Smooth muscle cell (in vitro differentiated cells): ENCODE results near the gene ORMDL3. TPM values are rescaled to one million over a fixed set of nuclear protein-coding genes. Genes with fewer than 3 reads are reported as not detected.

Source experiments
- DNase-seq: peaks from one replicate; lab custom pipeline; 2025; ENCODE audit not compliant: unreplicated experiment; lab: John Stamatoyannopoulos, UW
- H2AFZ ChIP-seq: fragments of 200-600 bp; sonication (generic); 2 replicates; pipeline ENCODE4 v1.6.0; 2016; ENCODE audit warnings: antibody characterized with exemption, low read depth, mild to moderate bottlenecking
- H3F3A ChIP-seq: fragments of 200-600 bp; sonication (generic); 2 replicates; pipeline ENCODE4 v1.6.0; 2017; ENCODE audit warnings: antibody characterized with exemption, low read depth
- H3K27ac ChIP-seq: fragments of 200-600 bp; sonication (generic); 2 replicates; pipeline ENCODE4 v1.5.1; 2016; ENCODE audit warnings: low read depth, mild to moderate bottlenecking
- H3K27me3 ChIP-seq: fragments of 200-600 bp; sonication (generic); 2 replicates; pipeline ENCODE4 v1.6.1; 2016; ENCODE audit warnings: low read depth, mild to moderate bottlenecking
- H3K36me3 ChIP-seq: fragments of 200-600 bp; sonication (generic); 2 replicates; pipeline ENCODE4 v1.5.1; 2016; ENCODE audit warnings: low read depth
- H3K4me1 ChIP-seq: fragments of 200-600 bp; sonication (generic); 2 replicates; pipeline ENCODE4 v1.5.1; 2016; ENCODE audit warnings: low read depth
- H3K4me2 ChIP-seq: fragments of 200-600 bp; sonication (generic); 2 replicates; pipeline ENCODE4 v1.6.0; 2016; ENCODE audit warnings: mild to moderate bottlenecking
- H3K4me3 ChIP-seq: fragments of 200-600 bp; sonication (generic); 2 replicates; pipeline ENCODE4 v1.5.1; 2016; ENCODE audit warnings: mild to moderate bottlenecking
- H3K79me2 ChIP-seq: fragments of 200-600 bp; sonication (generic); 2 replicates; pipeline ENCODE4 v1.6.0; 2016; ENCODE audit warnings: low read depth, mild to moderate bottlenecking
- H3K9ac ChIP-seq: fragments of 200-600 bp; sonication (generic); 2 replicates; pipeline ENCODE4 v1.6.0; 2016; ENCODE audit warnings: low read depth
- H3K9me3 ChIP-seq: fragments of 200-600 bp; sonication (generic); replicated peaks from 2 replicates; pipeline ENCODE4 v1.5.1; 2016; ENCODE audit warnings: low read depth
- H4K20me1 ChIP-seq: fragments of 200-600 bp; sonication (generic); 2 replicates; pipeline ENCODE4 v1.6.0; 2016; ENCODE audit warnings: low read depth
- CTCF ChIP-seq: fragments of 200-600 bp; sonication (generic); IDR thresholded peaks from 2 replicates; pipeline ENCODE4 v1.5.1; 2017; ENCODE audit warnings: borderline replicate concordance, mild to moderate bottlenecking, antibody characterized with exemption; ENCODE audit not compliant: insufficient read depth, poor library complexity, severe bottlenecking
- WGBS: methylation state at CpG from one replicate; pipeline ENCODE4 v1.1.7; 2016; ENCODE audit warnings: low lambda C conversion rate; 5-methylcytosine and 5-hydroxymethylcytosine counted together
- polyA plus RNA-seq: library from polyadenylated mRNA; unstranded; fragments of >200 nt; fragmentation: Nextera tagmentation; extraction: Ambion mirVana; gene quantifications from 2 replicates; pipeline ENCODE4 v1.2.1, GENCODE V29; 2016
- total RNA-seq: library from RNA; depleted of rRNA; stranded (reverse); fragments of >200 nt; gene quantifications from 2 replicates; pipeline ENCODE4 v1.2.3, GENCODE V29; 2014

The ORMDL3 gene
- total and polyA plus RNA-seq, 2 experiments from 2014 or later: 24.7 to 29.8 TPM

GRCh38 chr17:39927929-39928857 is 792 bp upstream of the ORMDL3 start:
- TF ChIP-seq CTCF: no peak
- H3K9me3 ChIP-seq: no peaks in the 10 kb centered on the region
- H3K79me2 ChIP-seq: peaks cover 30% of the 10 kb centered on the region
- H2AFZ ChIP-seq: peak overlapping the region; percentile 8
- DNase-seq: no peak
- no peaks in the 10 kb centered on the region for H3K36me3 ChIP-seq
- peaks cover 25% of the 10 kb centered on the region for H3K4me1 ChIP-seq
- H3K27ac ChIP-seq: peak overlapping the region; percentile 98
- peak overlapping the region; percentile 94 for H3K4me3 ChIP-seq
- H4K20me1 ChIP-seq: peaks cover 38% of the 10 kb centered on the region
- peak overlapping the region; percentile 98 for H3K4me2 ChIP-seq
- 37% methylated on average over 17 of the region's 17 CpGs for WGBS
- H3F3A ChIP-seq: peaks cover 7% of the 10 kb centered on the region
- no peaks in the 10 kb centered on the region for H3K27me3 ChIP-seq
- H3K9ac ChIP-seq: peak overlapping the region; percentile 93

- Histone ChIP-seq H3K4me1 (peaks cover 25% of the 10 kb centered on the region), H3K9me3 (no peaks in the 10 kb centered on the region), H3K27ac (peak overlapping the region; percentile 98), H3K79me2 (peaks cover 30% of the 10 kb centered on the region), H2AFZ (peak overlapping the region; percentile 36), H3K4me2 (peak overlapping the region; percentile 98), H3K9ac (peak overlapping the region; percentile 97), H4K20me1 (peaks cover 43% of the 10 kb centered on the region), H3K36me3 (no peaks in the 10 kb centered on the region), H3K4me3 (peak overlapping the region; percentile 94), H3F3A (peaks cover 7% of the 10 kb centered on the region), H3K27me3 (no peaks in the 10 kb centered on the region)
- no peak for DNase-seq
- 6% methylated on average over 13 of the region's 15 CpGs for WGBS
- TF ChIP-seq CTCF: no peak
Observed at GRCh38 chr17:39926588-39927100, 757 bp downstream of the ORMDL3 start.

- peak overlapping the region; percentile 98 for H3K27ac ChIP-seq
- whole genome bisulfite sequencing: 57% methylated on average over 4 of the region's 4 CpGs
- H2AFZ ChIP-seq: no peak overlapping the region
- H4K20me1 ChIP-seq: peaks cover 43% of the 10 kb centered on the region
- peak overlapping the region; percentile 94 for H3K4me3 ChIP-seq
- TF ChIP-seq CTCF: no peak
- H3K79me2 ChIP-seq: peaks cover 30% of the 10 kb centered on the region
- H3F3A ChIP-seq: peaks cover 7% of the 10 kb centered on the region
- H3K9me3 ChIP-seq: no peaks in the 10 kb centered on the region
- H3K9ac ChIP-seq: peak overlapping the region; percentile 97
- peak overlapping the region; percentile 98 for H3K4me2 ChIP-seq
- H3K36me3 ChIP-seq: no peaks in the 10 kb centered on the region
- no peaks in the 10 kb centered on the region for H3K27me3 ChIP-seq
- DNase-seq: no peak
- H3K4me1 ChIP-seq: peaks cover 25% of the 10 kb centered on the region
Observed at GRCh38 chr17:39926135-39926587, 1.2 kb downstream of the ORMDL3 start.
